CD4-positive, CD25-positive, alpha-beta regulatory T cell (primary cell): ENCODE data around the gene RIPOR1. TPM values are rescaled to one million over a fixed set of nuclear protein-coding genes. Genes with fewer than 3 reads are reported as not detected.
A peak's percentile ranks its signal among the peaks of the same experiment; 100 is the strongest.

ENCODE experiments used
- ATAC-seq, 2 donors: fragments of 150-1000 bp; cut with Tn5 transposase; one replicate each; pipeline ENCODE4 v1.10.0; 2021; ENCODE audit warnings: low read depth in 2 of 2, moderate number of reproducible peaks in 2 of 2, moderate library complexity in 1 of 2
- DNase-seq, 3 donors: peaks; one replicate each; pipeline versions ENCODE4 v3.0.0 to v3.0.0-alpha.2; 2012 to 2022; ENCODE audit warnings: mixed read lengths in 1 of 3
- H3K27ac ChIP-seq: one replicate; pipeline ENCODE4 v1.7.0; 2013; ENCODE audit warnings: mild to moderate bottlenecking, low read length; ENCODE audit not compliant: insufficient read depth, poor library complexity, severe bottlenecking
- H3K27me3 ChIP-seq: one replicate; pipeline ENCODE4 v1.7.0; 2013; ENCODE audit warnings: low read length; ENCODE audit not compliant: control insufficient read depth, insufficient read depth
- H3K36me3 ChIP-seq: one replicate; pipeline ENCODE4 v1.7.0; 2013; ENCODE audit warnings: mild to moderate bottlenecking, low read length, moderate library complexity; ENCODE audit not compliant: control insufficient read depth, insufficient read depth
- H3K4me1 ChIP-seq: 2 replicates; pipeline ENCODE4 v1.7.0; 2013; ENCODE audit warnings: mild to moderate bottlenecking, low read length; ENCODE audit not compliant: insufficient read depth, control insufficient read depth, poor library complexity, severe bottlenecking
- H3K4me3 ChIP-seq: one replicate; pipeline ENCODE4 v1.7.0; 2013; ENCODE audit warnings: low read depth, mild to moderate bottlenecking, low read length, moderate library complexity
- H3K9me3 ChIP-seq, 2 experiments: 1 replicate in 1 of 2; 2 replicates in 1 of 2; pipeline ENCODE4 v1.7.0; 2013; ENCODE audit warnings: low read length in 2 of 2, mild to moderate bottlenecking in 1 of 2, moderate library complexity in 1 of 2; ENCODE audit not compliant: control insufficient read depth in 2 of 2
- H3K27ac Mint-ChIP-seq, 3 donors: one replicate each; pipeline ENCODE4 v1.8.0; 2020 to 2022; ENCODE audit warnings: mild to moderate bottlenecking in 3 of 3, mixed read lengths in 3 of 3, moderate library complexity in 2 of 3
- H3K27me3 Mint-ChIP-seq: one replicate; pipeline ENCODE4 v1.8.0; 2022; ENCODE audit warnings: mild to moderate bottlenecking, mixed read lengths
- H3K36me3 Mint-ChIP-seq: one replicate; pipeline ENCODE4 v1.8.0; 2020; ENCODE audit warnings: mixed read lengths
- H3K4me1 Mint-ChIP-seq, 4 donors: one replicate each; pipeline ENCODE4 v1.8.0; 2020 to 2022; ENCODE audit warnings: mixed read lengths in 4 of 4, mild to moderate bottlenecking in 1 of 4
- H3K4me3 Mint-ChIP-seq, 4 donors: one replicate each; pipeline ENCODE4 v1.8.0; 2020 to 2022; ENCODE audit warnings: mild to moderate bottlenecking in 4 of 4, mixed read lengths in 4 of 4, moderate library complexity in 3 of 4
- H3K9me3 Mint-ChIP-seq, 7 donors: one replicate each; pipeline ENCODE4 v1.8.0; 2020 to 2022; ENCODE audit warnings: mixed read lengths in 7 of 7, mild to moderate bottlenecking in 3 of 7, moderate library complexity in 2 of 7
- polyA plus RNA-seq, 4 donors: library from polyadenylated mRNA; unstranded; fragments of 300-500 nt; fragmentation: Illumina TruSeq; gene quantifications; one replicate each; pipeline ENCODE4 v1.2.3, GENCODE V29; 2021
- total RNA-seq: library from RNA; stranded (reverse); gene quantifications from one replicate; pipeline ENCODE4 v1.2.3, GENCODE V29; 2022

The RIPOR1 gene
- total and polyA plus RNA-seq, 5 donors from 2014 or later, result 0.91 to 16.6 (median 2.2) TPM

DNA sequence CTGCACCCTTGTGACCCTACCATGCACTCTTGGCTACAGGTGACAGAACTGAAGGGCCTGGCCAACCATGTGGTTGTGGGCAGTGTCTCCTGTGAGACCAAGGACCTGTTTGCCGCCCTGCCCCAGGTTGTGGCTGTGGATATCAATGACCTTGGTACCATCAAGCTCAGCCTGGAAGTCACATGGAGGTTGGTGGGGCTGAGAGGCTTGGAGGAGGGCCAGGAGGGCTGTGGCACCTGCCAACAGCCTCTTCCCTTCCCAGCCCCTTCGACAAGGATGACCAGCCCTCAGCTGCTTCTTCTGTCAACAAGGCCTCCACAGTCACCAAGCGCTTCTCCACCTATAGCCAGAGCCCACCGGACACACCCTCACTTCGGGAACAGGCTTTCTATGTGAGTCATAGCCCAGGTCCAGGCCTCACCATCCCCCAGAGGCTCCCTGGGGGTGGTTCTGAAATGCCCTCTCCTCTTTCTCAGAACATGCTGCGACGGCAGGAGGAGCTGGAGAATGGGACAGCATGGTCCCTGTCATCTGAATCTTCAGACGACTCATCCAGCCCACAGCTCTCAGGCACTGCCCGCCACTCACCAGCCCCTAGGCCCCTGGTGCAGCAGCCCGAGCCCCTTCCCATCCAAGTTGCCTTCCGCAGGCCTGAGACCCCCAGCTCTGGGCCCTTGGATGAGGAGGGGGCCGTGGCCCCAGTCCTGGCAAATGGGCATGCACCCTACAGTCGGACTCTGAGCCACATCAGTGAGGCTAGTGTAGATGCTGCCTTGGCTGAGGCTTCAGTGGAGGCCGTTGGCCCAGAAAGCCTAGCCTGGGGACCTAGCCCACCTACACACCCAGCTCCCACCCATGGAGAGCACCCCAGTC lies 13.0 kb downstream of the RIPOR1 start:
- H3K36me3 Mint-ChIP-seq, result peaks cover 12% of the 10 kb centered on the region
- peak overlapping the region in 2 of 3 donors; percentile 83 to 87 for H3K27ac Mint-ChIP-seq
- DNase-seq, result no peak
- H3K4me1 Mint-ChIP-seq, result peaks cover 8 to 62% (median 22%) of the 10 kb centered on the region in 4 donors
- Histone ChIP-seq H3K9me3 (no peaks in the 10 kb centered on the region), H3K27ac (no peak overlapping the region), H3K27me3 (no peaks in the 10 kb centered on the region), H3K36me3 (peaks cover 7% of the 10 kb centered on the region), H3K4me3 (no peak overlapping the region), H3K4me1 (peaks cover 30% of the 10 kb centered on the region)
- peak overlapping the region in 3 of 4 donors; percentile 23 to 82 (median 46) for H3K4me3 Mint-ChIP-seq
- no peaks in the 10 kb centered on the region for H3K9me3 Mint-ChIP-seq
- peaks cover 10% of the 10 kb centered on the region for H3K27me3 Mint-ChIP-seq
- ATAC-seq, result no peak

DNA sequence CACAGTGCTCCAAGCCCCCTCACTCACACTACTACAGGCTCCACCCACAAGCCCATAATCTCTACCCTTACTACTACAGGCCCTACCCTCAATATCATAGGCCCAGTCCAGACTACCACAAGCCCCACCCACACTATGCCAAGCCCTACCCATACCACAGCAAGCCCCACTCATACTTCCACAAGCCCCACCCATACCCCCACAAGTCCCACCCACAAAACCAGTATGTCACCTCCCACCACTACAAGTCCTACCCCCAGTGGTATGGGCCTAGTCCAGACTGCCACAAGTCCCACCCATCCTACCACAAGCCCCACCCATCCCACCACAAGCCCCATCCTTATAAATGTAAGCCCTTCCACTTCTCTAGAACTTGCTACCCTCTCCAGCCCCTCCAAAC lies 13.8 kb downstream of the RIPOR1 start:
- no peak overlapping the region for H3K27ac ChIP-seq

DNA sequence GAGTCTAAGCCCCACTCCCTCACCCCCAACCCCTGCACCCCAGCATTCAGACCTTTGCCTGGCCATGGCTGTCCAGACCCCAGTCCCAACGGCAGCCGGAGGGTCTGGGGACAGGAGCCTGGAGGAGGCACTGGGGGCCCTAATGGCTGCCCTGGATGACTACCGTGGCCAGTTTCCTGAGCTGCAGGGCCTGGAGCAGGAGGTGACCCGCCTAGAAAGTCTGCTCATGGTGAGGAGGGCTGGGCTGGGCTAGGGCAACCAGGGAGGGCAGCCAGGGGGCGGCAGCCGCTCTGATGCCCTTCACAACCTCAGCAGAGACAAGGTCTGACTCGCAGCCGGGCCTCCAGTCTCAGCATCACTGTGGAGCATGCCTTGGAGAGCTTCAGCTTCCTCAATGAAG lies 14.4 kb downstream of the RIPOR1 start:
- H3K9me3 ChIP-seq, result no peaks in the 10 kb centered on the region
- Mint-ChIP-seq H3K9me3 (no peaks in the 10 kb centered on the region), H3K4me3 (peak overlapping the region in 2 of 4 donors; percentile 58 to 82), H3K27ac (peak overlapping the region; percentile 73 to 87 (median 81)), H3K36me3 (peaks cover 15% of the 10 kb centered on the region), H3K27me3 (peaks cover 6% of the 10 kb centered on the region), H3K4me1 (peaks cover 12 to 70% (median 32%) of the 10 kb centered on the region in 4 donors)
- peaks cover 33% of the 10 kb centered on the region for H3K4me1 ChIP-seq
- H3K4me3 ChIP-seq, result no peak overlapping the region
- DNase-seq, result no peak
- H3K27me3 ChIP-seq, result no peaks in the 10 kb centered on the region
- H3K27ac ChIP-seq, result no peak overlapping the region
- H3K36me3 ChIP-seq, result peaks cover 7% of the 10 kb centered on the region
- ATAC-seq, result no peak

More for the DNA sequence above, 13.8 kb downstream of the RIPOR1 start:
- ATAC-seq (peak; percentile 76 to 77), DNase-seq (peak; percentile 73 to 95 (median 78))
- Mint-ChIP-seq H3K9me3 (no peaks in the 10 kb centered on the region), H3K4me3 (peak overlapping the region in 3 of 4 donors; percentile 23 to 82 (median 58)), H3K36me3 (peaks cover 12% of the 10 kb centered on the region), H3K27ac (peak overlapping the region; percentile 61 to 87 (median 83)), H3K27me3 (peaks cover 6% of the 10 kb centered on the region), H3K4me1 (peaks cover 8 to 65% (median 27%) of the 10 kb centered on the region in 4 donors)
- no peaks in the 10 kb centered on the region for H3K9me3 ChIP-seq
- peaks cover 7% of the 10 kb centered on the region for H3K36me3 ChIP-seq
- H3K27me3 ChIP-seq, result no peaks in the 10 kb centered on the region
- peaks cover 30% of the 10 kb centered on the region for H3K4me1 ChIP-seq
- H3K4me3 ChIP-seq, result no peak overlapping the region

DNA sequence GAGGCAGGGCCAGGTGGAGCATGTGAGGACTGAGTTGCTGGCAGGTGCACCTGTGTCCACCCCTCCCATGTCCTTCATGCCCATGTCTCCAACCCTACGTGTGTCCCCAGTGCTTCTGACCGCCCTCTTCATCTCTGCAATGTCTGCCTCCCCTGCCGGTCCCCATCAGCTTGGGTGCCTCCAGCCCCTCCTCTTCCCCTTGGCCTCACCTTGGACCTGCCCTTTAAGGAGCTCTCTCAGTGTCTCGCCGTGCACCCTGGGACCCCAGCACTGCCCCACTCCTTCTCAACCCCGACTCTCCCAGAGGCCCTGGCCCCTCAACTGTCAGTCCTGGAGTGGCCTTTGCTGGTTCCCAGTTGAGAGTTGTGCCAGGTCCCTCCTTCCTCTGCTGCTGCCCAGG lies 15.0 kb downstream of the RIPOR1 start:
- H3K27me3 ChIP-seq, result no peaks in the 10 kb centered on the region
- peaks cover 7% of the 10 kb centered on the region for H3K36me3 ChIP-seq
- H3K4me1 ChIP-seq, result peaks cover 33% of the 10 kb centered on the region
- peaks cover 12 to 75% (median 35%) of the 10 kb centered on the region in 4 donors for H3K4me1 Mint-ChIP-seq
- peak overlapping the region; percentile 55 to 87 (median 81) for H3K27ac Mint-ChIP-seq
- peaks cover 15% of the 10 kb centered on the region for H3K36me3 Mint-ChIP-seq
- no peak for ATAC-seq
- H3K4me3 ChIP-seq, result no peak overlapping the region
- no peak for DNase-seq
- no peak overlapping the region for H3K27ac ChIP-seq
- no peaks in the 10 kb centered on the region for H3K9me3 ChIP-seq
- H3K27me3 Mint-ChIP-seq, result peaks cover 6% of the 10 kb centered on the region
- no peak overlapping the region for H3K4me3 Mint-ChIP-seq
- no peaks in the 10 kb centered on the region for H3K9me3 Mint-ChIP-seq

DNA sequence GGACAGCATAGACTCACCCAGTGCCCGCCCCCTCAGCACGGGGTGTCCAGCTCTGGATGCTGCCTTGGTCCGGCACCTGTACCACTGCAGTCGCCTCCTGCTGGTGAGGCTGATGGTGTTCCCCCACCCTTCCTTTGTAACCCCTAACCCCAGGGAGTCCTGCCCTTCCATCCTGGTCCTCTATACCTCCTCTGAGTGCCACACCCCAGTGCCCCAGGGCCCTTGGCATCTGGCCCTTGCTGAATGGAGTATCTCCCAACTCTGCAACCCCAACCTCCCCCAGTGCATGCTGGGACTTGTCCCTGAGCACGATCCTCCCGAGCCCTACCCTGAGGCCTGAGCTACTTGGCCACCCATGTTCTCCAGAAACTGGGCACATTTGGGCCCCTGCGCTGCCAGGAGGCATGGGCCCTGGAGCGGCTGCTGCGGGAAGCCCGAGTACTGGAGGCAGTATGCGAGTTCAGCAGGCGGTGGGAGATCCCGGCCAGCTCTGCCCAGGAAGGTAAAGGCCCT lies 15.8 kb downstream of the RIPOR1 start:
- H3K36me3 Mint-ChIP-seq, result peaks cover 15% of the 10 kb centered on the region
- H3K4me1 Mint-ChIP-seq, result peaks cover 12 to 75% (median 29%) of the 10 kb centered on the region in 4 donors
- H3K4me1 ChIP-seq, result peaks cover 36% of the 10 kb centered on the region
- H3K9me3 ChIP-seq, result no peaks in the 10 kb centered on the region
- no peak for DNase-seq
- no peak overlapping the region for H3K27ac Mint-ChIP-seq
- H3K36me3 ChIP-seq, result peaks cover 7% of the 10 kb centered on the region
- H3K27me3 ChIP-seq, result no peaks in the 10 kb centered on the region
- H3K9me3 Mint-ChIP-seq, result no peaks in the 10 kb centered on the region
- H3K4me3 ChIP-seq, result no peak overlapping the region
- no peak for ATAC-seq
- H3K4me3 Mint-ChIP-seq, result peak overlapping the region in 1 of 4 donors; percentile 73
- H3K27ac ChIP-seq, result no peak overlapping the region
- H3K27me3 Mint-ChIP-seq, result peaks cover 6% of the 10 kb centered on the region

DNA sequence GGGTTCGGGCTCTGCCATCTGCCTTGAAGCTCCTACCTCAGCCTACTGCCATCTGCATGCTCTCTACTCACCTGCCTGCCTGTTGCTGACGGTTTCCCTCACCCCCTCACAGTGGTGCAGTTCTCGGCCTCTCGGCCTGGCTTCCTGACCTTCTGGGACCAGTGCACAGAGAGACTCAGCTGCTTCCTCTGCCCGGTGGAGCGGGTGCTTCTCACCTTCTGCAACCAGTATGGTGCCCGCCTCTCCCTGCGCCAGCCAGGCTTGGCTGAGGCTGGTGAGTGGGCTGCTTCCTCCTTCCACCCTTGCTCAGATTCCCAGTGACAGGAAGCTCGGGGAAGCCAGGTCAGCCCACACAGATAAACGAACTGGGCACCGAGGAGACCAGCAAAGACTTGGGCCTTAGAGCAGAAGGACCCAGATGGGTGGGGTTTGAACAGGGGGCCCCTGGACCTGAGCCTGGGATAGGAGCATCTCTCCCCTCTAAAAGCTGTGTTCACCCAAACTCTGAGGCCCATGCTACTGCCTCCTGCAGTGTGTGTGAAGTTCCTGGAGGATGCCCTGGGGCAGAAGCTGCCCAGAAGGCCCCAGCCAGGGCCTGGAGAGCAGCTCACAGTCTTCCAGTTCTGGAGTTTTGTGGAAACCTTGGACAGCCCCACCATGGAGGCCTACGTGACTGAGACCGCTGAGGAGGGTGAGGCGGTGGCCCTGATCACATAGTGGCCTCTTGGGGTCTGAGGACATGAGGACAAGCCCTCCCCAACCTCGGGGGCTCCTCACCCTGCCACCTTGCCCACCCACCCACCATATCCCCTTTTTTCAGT lies 16.4 kb downstream of the RIPOR1 start:
- Histone ChIP-seq H3K4me1 (peaks cover 36% of the 10 kb centered on the region), H3K27ac (no peak overlapping the region), H3K9me3 (no peaks in the 10 kb centered on the region), H3K27me3 (no peaks in the 10 kb centered on the region), H3K4me3 (no peak overlapping the region), H3K36me3 (peaks cover 7% of the 10 kb centered on the region)
- no peak for ATAC-seq
- Mint-ChIP-seq H3K4me1 (peaks cover 12 to 77% (median 32%) of the 10 kb centered on the region in 4 donors), H3K36me3 (peaks cover 15% of the 10 kb centered on the region), H3K9me3 (no peaks in the 10 kb centered on the region), H3K27ac (peak overlapping the region in 2 of 3 donors; percentile 5 to 31), H3K4me3 (no peak overlapping the region), H3K27me3 (peaks cover 6% of the 10 kb centered on the region)
- DNase-seq, result no peak

DNA sequence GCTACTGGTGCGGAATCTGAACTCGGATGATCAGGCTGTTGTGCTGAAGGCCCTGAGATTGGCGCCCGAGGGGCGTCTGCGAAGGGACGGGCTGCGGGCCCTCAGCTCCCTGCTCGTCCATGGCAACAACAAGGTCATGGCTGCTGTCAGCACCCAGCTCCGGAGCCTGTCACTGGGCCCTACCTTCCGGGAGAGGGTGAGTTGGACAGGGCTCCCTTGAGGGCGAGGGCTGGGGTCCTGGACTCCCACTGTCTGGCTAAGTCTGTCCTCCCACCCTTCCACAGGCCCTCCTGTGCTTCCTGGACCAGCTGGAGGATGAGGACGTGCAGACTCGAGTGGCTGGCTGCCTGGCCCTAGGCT lies 17.0 kb downstream of the RIPOR1 start:
- Histone ChIP-seq H3K27ac (no peak overlapping the region), H3K4me3 (no peak overlapping the region), H3K4me1 (peaks cover 36% of the 10 kb centered on the region), H3K27me3 (no peaks in the 10 kb centered on the region), H3K9me3 (no peaks in the 10 kb centered on the region), H3K36me3 (peaks cover 5% of the 10 kb centered on the region)
- H3K27ac Mint-ChIP-seq, result peak overlapping the region in 1 of 3 donors; percentile 5
- no peak overlapping the region for H3K4me3 Mint-ChIP-seq
- peaks cover 6% of the 10 kb centered on the region for H3K27me3 Mint-ChIP-seq
- DNase-seq (no peak), ATAC-seq (no peak)
- H3K4me1 Mint-ChIP-seq, result peaks cover 12 to 76% (median 33%) of the 10 kb centered on the region in 4 donors
- H3K9me3 Mint-ChIP-seq, result no peaks in the 10 kb centered on the region
- H3K36me3 Mint-ChIP-seq, result peaks cover 11% of the 10 kb centered on the region
